HCT116 (cell line): ENCODE data around the gene KAT6B. TPM values are rescaled to one million over a fixed set of nuclear protein-coding genes. Genes with fewer than 3 reads are reported as not detected.

Experiments
- ATAC-seq: fragments of 200-7000 bp; cut with Tn5 transposase; 2 replicates; pipeline ENCODE4 v1.9.1; 2020; ENCODE audit warnings: mild to moderate bottlenecking, moderate library complexity
- BruUV-seq: library from RNA; stranded (reverse); fragments of 400-500 nt; replicated peaks from 2 replicates; lab custom pipeline; 2021; lab: Mats Ljungman, UMichigan
- CTCF ChIA-PET: fragments of 300-600 bp; sonication (Branson Sonifier 250); formaldehyde crosslinking; loops from one replicate; lab custom pipeline; 2021; ENCODE audit warnings: antibody characterized with exemption; lab: Charles Lee
- POLR2A ChIA-PET: fragments of 300-600, 350-600 bp; sonication (Branson Sonifier 250); formaldehyde crosslinking; loops from one replicate; lab custom pipeline; 2021; ENCODE audit warnings: antibody characterized with exemption; lab: Charles Lee
- RAD21 ChIA-PET, 2 experiments: fragments of 300-600 bp; sonication (Branson Sonifier 250); formaldehyde crosslinking; loops; one replicate each; lab custom pipeline; 2023; ENCODE audit warnings: low total read pairs in 2 of 2; ENCODE audit not compliant: uncharacterized antibody in 2 of 2, unreplicated experiment in 2 of 2, low non-redundant PET in 1 of 2; lab: Charles Lee
- DNase-seq: peaks from one replicate; pipeline ENCODE4 v3.0.0-alpha.2; 2010; ENCODE audit warnings: low read depth, low spot score
- H2AFZ ChIP-seq: fragments of 200-600 bp; shearing (Covaris generic), sonication (generic); 2 replicates; pipeline ENCODE4 v1.6.1; 2017; ENCODE audit warnings: low read depth, mixed run types, mixed read lengths, antibody characterized with exemption, low read length; ENCODE audit not compliant: poor library complexity, severe bottlenecking
- H3K27ac ChIP-seq: 2 replicates; pipeline ENCODE4 v1.5.1; 2012; ENCODE audit warnings: low read depth, low read length
- H3K27me3 ChIP-seq: fragments of 200-600 bp; sonication (generic); 2 replicates; pipeline ENCODE4 v1.6.1; 2016; ENCODE audit warnings: mixed run types, low read length, mixed read lengths; ENCODE audit not compliant: insufficient read depth
- H3K36me3 ChIP-seq, 2 experiments: fragments of 200-500 bp in 1 of 2; fragments of 200-600 bp in 1 of 2; sonication (Bioruptor generic) in 1 of 2; sonication (generic) in 1 of 2; 2 replicates each; pipeline versions ENCODE4 v1.5.1 to v1.6.1; 2014 to 2016; ENCODE audit warnings: low read length in 2 of 2, inconsistent platforms in 1 of 2, mixed read lengths in 1 of 2, mixed run types in 1 of 2; ENCODE audit not compliant: insufficient read depth in 2 of 2, control insufficient read depth in 1 of 2
- H3K4me1 ChIP-seq, 2 experiments: fragments of 200-600 bp in 1 of 2; sonication (generic) in 1 of 2; 2 replicates each; pipeline versions ENCODE4 v1.5.1 to v1.6.1; 2012 to 2017; ENCODE audit warnings: low read length in 2 of 2, inconsistent platforms in 1 of 2, mild to moderate bottlenecking in 1 of 2, mixed read lengths in 1 of 2, mixed run types in 1 of 2, moderate library complexity in 1 of 2; ENCODE audit not compliant: insufficient read depth in 2 of 2, control insufficient read depth in 1 of 2
- H3K4me2 ChIP-seq: fragments of 200-600 bp; sonication (generic); 2 replicates; pipeline ENCODE4 v1.6.1; 2017; ENCODE audit warnings: mixed run types, low read length, mixed read lengths
- H3K4me3 ChIP-seq, 2 experiments: fragments of 200-600 bp in 1 of 2; sonication (generic) in 1 of 2; replicated peaks in 1 of 2; 2 replicates each; pipeline ENCODE4 v1.5.1; 2011 to 2016; ENCODE audit warnings: low read length in 2 of 2, control low read depth in 1 of 2, low read depth in 1 of 2, mild to moderate bottlenecking in 1 of 2, mixed read lengths in 1 of 2, mixed run types in 1 of 2
- H3K79me2 ChIP-seq: fragments of 200-600 bp; sonication (generic); 2 replicates; pipeline ENCODE4 v1.6.1; 2017; ENCODE audit warnings: mild to moderate bottlenecking, mixed run types, low read length, moderate library complexity, mixed read lengths; ENCODE audit not compliant: insufficient read depth
- H3K9ac ChIP-seq: fragments of 200-600 bp; sonication (generic); 2 replicates; pipeline ENCODE4 v1.6.1; 2016; ENCODE audit warnings: low read length, mixed read lengths
- H3K9me2 ChIP-seq: fragments of 200-600 bp; sonication (generic), shearing (Covaris generic); 2 replicates; pipeline ENCODE4 v1.6.1; 2017; ENCODE audit warnings: mixed run types, mild to moderate bottlenecking, moderate library complexity; ENCODE audit not compliant: insufficient read depth
- H3K9me3 ChIP-seq, 2 experiments: fragments of 200-500 bp in 1 of 2; fragments of 200-600 bp in 1 of 2; sonication (Bioruptor generic) in 1 of 2; sonication (generic) in 1 of 2; 2 replicates each; pipeline ENCODE4 v1.6.1; 2014 to 2017; ENCODE audit warnings: low read length in 2 of 2, mixed read lengths in 2 of 2, inconsistent platforms in 1 of 2, low read depth in 1 of 2, mild to moderate bottlenecking in 1 of 2, mixed run types in 1 of 2, moderate library complexity in 1 of 2; ENCODE audit not compliant: control insufficient read depth in 1 of 2, insufficient read depth in 1 of 2
- H4K20me1 ChIP-seq: fragments of 200-600 bp; sonication (generic), shearing (Covaris generic); 2 replicates; pipeline ENCODE4 v1.6.1; 2017; ENCODE audit warnings: mixed run types, mild to moderate bottlenecking, moderate library complexity; ENCODE audit not compliant: insufficient read depth
- CTCF ChIP-seq, 3 experiments: fragments of 200-600 bp in 1 of 3; sonication (generic) in 1 of 3; IDR thresholded peaks in 2 of 3; conservative IDR thresholded peaks in 1 of 3; 2 replicates each; pipeline ENCODE4 v1.5.1; 2012 to 2017; ENCODE audit warnings: low read depth in 2 of 3, low read length in 2 of 3, antibody characterized with exemption in 1 of 3, borderline replicate concordance in 1 of 3, control low read depth in 1 of 3, mild to moderate bottlenecking in 1 of 3, mixed read lengths in 1 of 3, mixed run types in 1 of 3, moderate library complexity in 1 of 3; ENCODE audit not compliant: insufficient read depth in 1 of 3
- EZH2phosphoT487 ChIP-seq: fragments of 200-600 bp; IDR thresholded peaks from 2 replicates; pipeline ENCODE4 v1.6.1; 2018; ENCODE audit warnings: antibody characterized with exemption, borderline replicate concordance
- JUND ChIP-seq: IDR thresholded peaks from 2 replicates; pipeline ENCODE4 v1.6.1; 2012
- YY1 ChIP-seq: IDR thresholded peaks from 2 replicates; pipeline ENCODE4 v1.6.1; 2011; ENCODE audit warnings: low read length, low read depth, moderate library complexity, mild to moderate bottlenecking; ENCODE audit not compliant: insufficient replicate concordance; ENCODE audit errors: extremely low read depth
- ZNF274 ChIP-seq: fragments of 200-500 bp; sonication (Bioruptor generic); IDR thresholded peaks from 2 replicates; pipeline ENCODE4 v1.6.1; 2014; ENCODE audit warnings: mild to moderate bottlenecking, low read depth, low read length, inconsistent platforms
- intact Hi-C: fragments of 100-400 bp; cut with micrococcal nuclease; formaldehyde crosslinking; loops from 2 replicates; pipeline ENCODE4 v1.10.0; 2022
- total RNA-seq: library from RNA; stranded (reverse); gene quantifications from one replicate; pipeline ENCODE4 v1.2.1, GENCODE V29; 2021; ENCODE audit not compliant: unreplicated experiment
- TF ChIP-seq, protein P1 (sequence below): IDR thresholded peaks from 2 replicates; pipeline ENCODE4 v1.6.1; 2012

Gene KAT6B
- total RNA-seq, 1 experiment from 2014 or later = 17.8 TPM

GRCh38 chr10:75057680-75058079 lies 231.3 kb downstream of the KAT6B start (continued):
- TF ChIP-seq CTCF (IDR thresholded peaks at IDR 0.05 in 2 of 3, conservative IDR thresholded peaks at IDR 0.05 in 1 of 3; ENCODE audit: borderline replicate concordance in 1 of 3, insufficient read depth in 1 of 3, low read depth in 2 of 3, low read length in 2 of 3) (no peak), YY1 (no peak), ZNF274 (no peak), EZH2phosphoT487 (no peak)

DNA sequence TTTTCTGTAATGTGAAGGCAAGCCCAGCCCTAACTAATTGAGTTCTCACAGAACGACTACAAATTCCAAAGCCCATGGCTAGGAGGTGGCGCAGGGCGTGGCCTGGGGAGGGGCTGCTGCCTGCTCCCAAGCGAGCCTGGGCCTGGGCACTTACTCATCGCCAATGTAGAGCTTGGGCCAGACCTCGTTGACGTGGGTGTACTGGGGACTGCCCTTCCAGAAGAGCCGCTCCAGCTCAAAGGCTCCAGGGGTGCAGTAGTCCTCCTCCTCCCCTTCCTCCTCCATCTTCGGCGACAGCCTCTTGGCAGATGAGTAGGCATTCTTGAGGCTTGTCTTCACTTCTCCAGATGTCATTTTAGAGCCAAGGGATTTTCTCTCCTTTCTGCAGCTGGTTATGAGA lies 231.8 kb downstream of the KAT6B start:
- ATAC-seq (no peak), DNase-seq (no peak)
- Histone ChIP-seq H3K9ac (no peak overlapping the region), H3K9me3 (no peaks in the 10 kb centered on the region), H2AFZ (no peak overlapping the region), H4K20me1 (no peaks in the 10 kb centered on the region), H3K27ac (no peak overlapping the region), H3K36me3 (no peaks in the 10 kb centered on the region), H3K9me2 (no peaks in the 10 kb centered on the region), H3K4me3 (no peak overlapping the region), H3K27me3 (no peaks in the 10 kb centered on the region), H3K4me1 (peaks cover 0 to 12% of the 10 kb centered on the region in 2 experiments; a peak in 2 of 4 replicates), H3K4me2 (no peak overlapping the region), H3K79me2 (no peaks in the 10 kb centered on the region)
- POLR2A ChIA-PET = no interaction called here
- intact Hi-C loops = no loop called here
- CTCF ChIA-PET = no interaction called here
- BruUV-seq = no TSS peak
- RAD21 ChIA-PET = no interaction called here
- no peak for TF ChIP-seq JUND
- TF ChIP-seq, protein P1, sequence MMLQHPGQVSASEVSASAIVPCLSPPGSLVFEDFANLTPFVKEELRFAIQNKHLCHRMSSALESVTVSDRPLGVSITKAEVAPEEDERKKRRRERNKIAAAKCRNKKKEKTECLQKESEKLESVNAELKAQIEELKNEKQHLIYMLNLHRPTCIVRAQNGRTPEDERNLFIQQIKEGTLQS = no peak
